OCI-M1 (cell line): ENCODE results near the gene SMC6.

Source experiments
- DNase-seq: peaks from one replicate; lab custom pipeline; 2025; lab: John Stamatoyannopoulos, UW

SMC6 gene

GRCh38 chr2:17762451-17762850 lies 8.8 kb upstream of the SMC6 start:
- DNase-seq = no peak

GRCh38 chr2:17759805-17760204 lies 6.2 kb upstream of the SMC6 start:
- DNase-seq = peak; percentile 67

GRCh38 chr2:17758118-17758517 lies 4.5 kb upstream of the SMC6 start:
- DNase-seq = peak; percentile 63

GRCh38 chr2:17757321-17757720 lies 3.7 kb upstream of the SMC6 start:
- DNase-seq = peak; percentile 63

GRCh38 chr2:17756668-17757067 lies 3.1 kb upstream of the SMC6 start:
- no peak for DNase-seq

- DNase-seq = peak; percentile 61
These were observed 1.3 kb upstream of the SMC6 start for GRCh38 chr2:17754773-17755425.

GRCh38 chr2:17752892-17753802 lies 463 bp downstream of the SMC6 start:
- DNase-seq = peak; percentile 70

- peak; percentile 30 for DNase-seq
These were observed 1.4 kb downstream of the SMC6 start for GRCh38 chr2:17752246-17752645.

- DNase-seq = peak; percentile 15
These were observed 3.7 kb downstream of the SMC6 start for GRCh38 chr2:17749753-17750438.

GRCh38 chr2:17748745-17749144 lies 4.9 kb downstream of the SMC6 start:
- DNase-seq = no peak

GRCh38 chr2:17747684-17748452 lies 5.7 kb downstream of the SMC6 start:
- DNase-seq = no peak

GRCh38 chr2:17740203-17740602 lies 13.4 kb downstream of the SMC6 start:
- no peak for DNase-seq

- no peak for DNase-seq
These were observed 16.6 kb downstream of the SMC6 start for GRCh38 chr2:17736989-17737388.

GRCh38 chr2:17735864-17736263 lies 17.7 kb downstream of the SMC6 start:
- DNase-seq = no peak

GRCh38 chr2:17733599-17733998 lies 20.0 kb downstream of the SMC6 start:
- DNase-seq = peak; percentile 76

GRCh38 chr2:17729880-17730279 lies 23.7 kb downstream of the SMC6 start:
- no peak for DNase-seq

GRCh38 chr2:17728210-17728609 lies 25.4 kb downstream of the SMC6 start:
- no peak for DNase-seq

- DNase-seq = peak; percentile 39
These were observed 33.8 kb downstream of the SMC6 start for GRCh38 chr2:17719562-17720371.

GRCh38 chr2:17718689-17719088 lies 34.9 kb downstream of the SMC6 start:
- no peak for DNase-seq

- no peak for DNase-seq
These were observed 35.9 kb downstream of the SMC6 start for GRCh38 chr2:17717666-17718065.

- DNase-seq = no peak
These were observed 40.3 kb downstream of the SMC6 start for GRCh38 chr2:17713291-17713690.
